ENCODE results near the gene DTWD2. TPM values are rescaled to one million over a fixed set of nuclear protein-coding genes. Genes with fewer than 3 reads are reported as not detected.
"Not testable (repeated sequence)": the region's sequence is repeated elsewhere in the genome, so short reads cannot be mapped to it uniquely, and the experiment has no call there.

Gene DTWD2
- total and polyA plus RNA-seq, 12 donors: 1.1 to 23.6 (median 8.5) TPM

GRCh38 chr5:118996098-118996497, 7.8 kb upstream of the DTWD2 start:
- intact Hi-C loops (cut with DNase I): no loop called here
- 92 to 94% (median 93%) methylated on average over 1 of the region's 1 CpG for WGBS, 4 donors
- peaks cover 0 to 4% (median 0%) of the 10 kb centered on the region in 3 donors for H3K9me3 ChIP-seq (replicated peaks in 1 of 3)

GRCh38 chr5:118994595-118994994, 6.2 kb upstream of the DTWD2 start:
- 51 to 70% (median 59%) methylated on average over 2 of the region's 2 CpGs for WGBS, 4 donors
- no peak overlapping the region for H3K27ac ChIP-seq
- no peaks in the 10 kb centered on the region for H3K36me3 ChIP-seq (replicated peaks in 1 of 2)
- no peaks in the 10 kb centered on the region for H3K4me1 ChIP-seq (replicated peaks in 1 of 2)
- no peaks in the 10 kb centered on the region for H3K27me3 ChIP-seq
- peaks cover 0 to 4% (median 0%) of the 10 kb centered on the region in 3 donors for H3K9me3 ChIP-seq (replicated peaks in 1 of 3)
- no peak for DNase-seq
- intact Hi-C loops (cut with DNase I): no loop called here
- TF ChIP-seq, protein P1, sequence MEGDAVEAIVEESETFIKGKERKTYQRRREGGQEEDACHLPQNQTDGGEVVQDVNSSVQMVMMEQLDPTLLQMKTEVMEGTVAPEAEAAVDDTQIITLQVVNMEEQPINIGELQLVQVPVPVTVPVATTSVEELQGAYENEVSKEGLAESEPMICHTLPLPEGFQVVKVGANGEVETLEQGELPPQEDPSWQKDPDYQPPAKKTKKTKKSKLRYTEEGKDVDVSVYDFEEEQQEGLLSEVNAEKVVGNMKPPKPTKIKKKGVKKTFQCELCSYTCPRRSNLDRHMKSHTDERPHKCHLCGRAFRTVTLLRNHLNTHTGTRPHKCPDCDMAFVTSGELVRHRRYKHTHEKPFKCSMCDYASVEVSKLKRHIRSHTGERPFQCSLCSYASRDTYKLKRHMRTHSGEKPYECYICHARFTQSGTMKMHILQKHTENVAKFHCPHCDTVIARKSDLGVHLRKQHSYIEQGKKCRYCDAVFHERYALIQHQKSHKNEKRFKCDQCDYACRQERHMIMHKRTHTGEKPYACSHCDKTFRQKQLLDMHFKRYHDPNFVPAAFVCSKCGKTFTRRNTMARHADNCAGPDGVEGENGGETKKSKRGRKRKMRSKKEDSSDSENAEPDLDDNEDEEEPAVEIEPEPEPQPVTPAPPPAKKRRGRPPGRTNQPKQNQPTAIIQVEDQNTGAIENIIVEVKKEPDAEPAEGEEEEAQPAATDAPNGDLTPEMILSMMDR (IDR thresholded peaks at IDR 0.05): no peak
- no peak for TF ChIP-seq POLR2A (IDR thresholded peaks at IDR 0.05)
- H3K4me3 ChIP-seq: no peak overlapping the region

More at GRCh38 chr5:118996098-118996497, 7.8 kb upstream of the DTWD2 start:
- Histone ChIP-seq H3K4me3 (no peak overlapping the region), H3K27ac (no peak overlapping the region), H3K4me1 (replicated peaks in 1 of 2) (no peaks in the 10 kb centered on the region), H3K27me3 (no peaks in the 10 kb centered on the region), H3K36me3 (replicated peaks in 1 of 2) (no peaks in the 10 kb centered on the region)
- TF ChIP-seq, protein P1 (IDR thresholded peaks at IDR 0.05): no peak
- DNase-seq: no peak

DNA sequence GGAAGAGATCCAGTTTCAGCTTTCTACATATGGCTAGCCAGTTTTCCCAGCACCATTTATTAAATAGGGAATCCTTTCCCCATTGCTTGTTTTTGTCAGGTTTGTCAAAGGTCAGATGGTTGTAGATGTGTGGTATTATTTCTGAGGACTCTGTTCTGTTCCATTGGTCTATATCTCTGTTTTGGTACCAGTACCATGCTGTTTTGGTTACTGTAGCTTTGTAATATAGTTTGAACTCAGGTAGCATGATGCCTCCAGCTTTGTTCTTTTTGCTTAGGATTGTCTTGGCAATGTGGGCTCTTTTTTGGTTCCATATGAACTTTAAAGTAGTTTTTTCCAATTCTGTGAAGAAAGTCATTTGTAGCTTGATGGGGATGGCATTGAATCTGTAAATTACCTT, 4.8 kb upstream of the DTWD2 start:
- H3K27me3 ChIP-seq; H3K9me3 ChIP-seq (replicated peaks in 1 of 3); H3K4me3 ChIP-seq; H3K27ac ChIP-seq; H3K4me1 ChIP-seq (replicated peaks in 1 of 2); H3K36me3 ChIP-seq (replicated peaks in 1 of 2); intact Hi-C loops (cut with DNase I); DNase-seq: not testable (repeated sequence)

DNA sequence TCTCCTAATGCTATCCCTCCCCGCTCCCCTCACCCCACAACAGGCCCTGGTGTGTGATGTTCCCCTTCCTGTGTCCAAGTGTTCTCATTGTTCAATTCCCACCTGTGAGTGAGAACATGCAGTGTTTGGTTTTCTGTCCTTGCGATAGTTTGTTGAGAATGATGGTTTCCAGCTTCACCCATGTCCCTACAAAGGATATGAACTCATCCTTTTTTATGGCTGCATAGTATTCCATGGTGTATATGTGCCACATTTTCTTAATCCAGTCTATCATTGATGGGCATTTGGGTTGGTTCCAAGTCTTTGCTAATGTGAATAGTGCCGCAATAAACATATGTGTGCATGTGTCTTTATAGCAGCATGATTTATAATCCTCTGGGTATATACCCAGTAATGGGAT, 3.7 kb upstream of the DTWD2 start:
- intact Hi-C loops (cut with DNase I); H3K27me3 ChIP-seq; DNase-seq; H3K36me3 ChIP-seq (replicated peaks in 1 of 2); H3K27ac ChIP-seq; H3K4me3 ChIP-seq; H3K9me3 ChIP-seq (replicated peaks in 1 of 3): not testable (repeated sequence)
- 86 to 99% (median 94%) methylated on average over 3 of the region's 3 CpGs for WGBS, 4 donors
- H3K4me1 ChIP-seq (replicated peaks in 1 of 2): peaks cover 5 to 14% of the 10 kb centered on the region in 2 donors

DNA sequence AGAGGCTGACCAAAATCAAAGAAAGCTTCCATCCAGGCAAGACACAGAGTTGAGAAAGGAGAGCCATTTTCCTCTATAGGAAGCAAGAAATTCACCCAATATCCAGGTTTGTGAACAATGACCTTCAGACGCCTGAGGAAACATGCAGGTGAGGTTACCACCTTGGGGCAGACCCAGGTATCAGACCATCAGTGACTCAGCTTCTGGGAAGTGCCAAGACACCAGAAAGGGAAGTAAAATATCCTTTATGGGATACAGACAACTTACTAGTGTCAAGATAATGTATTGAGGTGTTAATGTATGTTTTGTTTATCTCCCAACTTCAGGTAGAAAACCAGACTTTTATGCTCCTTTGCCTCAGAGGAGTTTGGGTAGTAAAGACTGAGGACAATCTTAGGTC, 2.2 kb upstream of the DTWD2 start:
- H3K9me3 ChIP-seq (replicated peaks in 1 of 3): no peaks in the 10 kb centered on the region
- H3K4me1 ChIP-seq (replicated peaks in 1 of 2): peaks cover 5 to 20% of the 10 kb centered on the region in 2 donors
- H3K27me3 ChIP-seq: no peaks in the 10 kb centered on the region
- TF ChIP-seq POLR2A (IDR thresholded peaks at IDR 0.05): no peak
- no peak overlapping the region for H3K4me3 ChIP-seq
- DNase-seq: no peak
- no peaks in the 10 kb centered on the region for H3K36me3 ChIP-seq (replicated peaks in 1 of 2)
- 64 to 73% (median 66%) methylated on average over 1 of the region's 1 CpG for WGBS, 4 donors
- intact Hi-C loops (cut with DNase I): no loop called here
- no peak overlapping the region for H3K27ac ChIP-seq

DNA sequence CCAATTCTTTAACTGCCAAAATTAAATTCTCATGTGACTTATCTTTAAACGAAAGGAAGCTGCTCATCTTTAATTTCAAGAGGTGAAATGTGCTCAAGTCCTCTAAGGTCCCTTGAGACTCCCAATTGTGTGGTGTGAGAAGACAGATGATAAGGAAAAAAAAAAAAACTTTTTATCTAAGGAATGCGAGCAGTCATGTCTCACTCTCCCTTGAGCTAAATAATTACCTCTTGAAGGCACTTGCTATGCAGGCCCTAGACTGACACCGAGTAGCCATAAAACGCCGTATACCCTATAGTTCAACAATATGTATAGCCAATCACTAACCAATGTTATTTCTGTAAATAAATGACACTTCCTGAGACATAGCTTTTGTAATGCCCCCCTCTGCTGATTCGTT, 1.5 kb upstream of the DTWD2 start:
- H3K36me3 ChIP-seq (replicated peaks in 1 of 2): no peaks in the 10 kb centered on the region
- no peak overlapping the region for H3K27ac ChIP-seq
- WGBS, 4 donors: 64 to 70% (median 68%) methylated on average over 6 of the region's 6 CpGs
- H3K4me1 ChIP-seq (replicated peaks in 1 of 2): peaks cover 5 to 20% of the 10 kb centered on the region in 2 donors
- no peaks in the 10 kb centered on the region for H3K9me3 ChIP-seq (replicated peaks in 1 of 3)
- no peak overlapping the region for H3K4me3 ChIP-seq
- TF ChIP-seq POLR2A (IDR thresholded peaks at IDR 0.05): no peak
- TF ChIP-seq, protein P1 (IDR thresholded peaks at IDR 0.05): no peak
- no peak for DNase-seq
- no peaks in the 10 kb centered on the region for H3K27me3 ChIP-seq
- intact Hi-C loops (cut with DNase I): loop anchor here in 1 of 2 donors (5.0 kb wide), 1 partner anchor 422 kb away; no protein-coding TSS in a partner anchor

All from adrenal gland (tissue), 12 donors.